CD4-positive, alpha-beta T cell (primary cell): Measurements from ENCODE around the gene CFAP54. TPM values are rescaled to one million over a fixed set of nuclear protein-coding genes. Genes with fewer than 3 reads are reported as not detected.

Experiments used
- ATAC-seq: fragments of 200-7000 bp; cut with Tn5 transposase; one replicate; pipeline ENCODE4 v1.10.0; 2022; ENCODE audit warnings: mild to moderate bottlenecking; ENCODE audit not compliant: poor library complexity
- CTCF ChIA-PET: fragments of 350-600 bp; sonication (Branson Sonifier 250); formaldehyde crosslinking; loops from one replicate; lab custom pipeline; 2021; ENCODE audit warnings: antibody characterized with exemption, inconsistent platforms; lab: Charles Lee
- POLR2A ChIA-PET: fragments of 350-600 bp; sonication (Branson Sonifier 250); formaldehyde crosslinking; loops from one replicate; lab custom pipeline; 2021; ENCODE audit warnings: antibody characterized with exemption, inconsistent platforms; lab: Charles Lee
- DNase-seq, 14 experiments: peaks; one replicate each; pipeline ENCODE4 v3.0.0-alpha.2; 2013 to 2020; ENCODE audit warnings: mixed read lengths in 2 of 14
- H3K27ac ChIP-seq, 2 donors: one replicate each; pipeline versions ENCODE4 v1.5.1 to v1.7.0; 2013; ENCODE audit warnings: low read length in 2 of 2, low read depth in 1 of 2, mild to moderate bottlenecking in 1 of 2
- H3K27me3 ChIP-seq, 2 experiments: 1 replicate in 1 of 2; 2 replicates in 1 of 2; pipeline versions ENCODE4 v1.6.1 to v1.7.0; 2013; ENCODE audit warnings: low read length in 2 of 2, control low read depth in 1 of 2, mild to moderate bottlenecking in 1 of 2, moderate library complexity in 1 of 2; ENCODE audit not compliant: insufficient read depth in 2 of 2, control insufficient read depth in 1 of 2
- H3K36me3 ChIP-seq: one replicate; pipeline ENCODE4 v1.6.1; 2013; ENCODE audit warnings: low read length, control low read depth; ENCODE audit not compliant: insufficient read depth
- H3K4me1 ChIP-seq: one replicate; pipeline ENCODE4 v1.6.1; 2013; ENCODE audit warnings: low read length, control low read depth; ENCODE audit not compliant: insufficient read depth
- H3K4me3 ChIP-seq: one replicate; pipeline ENCODE4 v1.5.1; 2013; ENCODE audit warnings: mild to moderate bottlenecking, low read length, moderate library complexity
- H3K9me3 ChIP-seq, 2 experiments: 1 replicate in 1 of 2; 2 replicates in 1 of 2; pipeline versions ENCODE4 v1.6.1 to v1.7.0; 2013; ENCODE audit warnings: low read length in 2 of 2, mild to moderate bottlenecking in 2 of 2, control low read depth in 1 of 2, moderate library complexity in 1 of 2; ENCODE audit not compliant: control insufficient read depth in 1 of 2, insufficient read depth in 1 of 2
- H3K27ac Mint-ChIP-seq: one replicate; pipeline ENCODE4 v1.8.0; 2020; ENCODE audit warnings: mixed read lengths
- H3K27me3 Mint-ChIP-seq: one replicate; pipeline ENCODE4 v1.8.0; 2021; ENCODE audit warnings: mixed read lengths
- H3K36me3 Mint-ChIP-seq: one replicate; pipeline ENCODE4 v1.8.0; 2021; ENCODE audit warnings: low read depth, mixed read lengths
- H3K4me1 Mint-ChIP-seq: one replicate; pipeline ENCODE4 v1.8.0; 2021; ENCODE audit warnings: low read depth, mixed read lengths
- H3K4me3 Mint-ChIP-seq: one replicate; pipeline ENCODE4 v1.8.0; 2020; ENCODE audit warnings: mild to moderate bottlenecking, mixed read lengths
- H3K9me3 Mint-ChIP-seq: one replicate; pipeline ENCODE4 v1.8.0; 2020; ENCODE audit warnings: mixed read lengths
- intact Hi-C, 2 experiments: fragments of 100-400 bp; cut with DNase I in 1 of 2; cut with micrococcal nuclease in 1 of 2; formaldehyde crosslinking; loops; one replicate each; pipeline versions ENCODE4 v1.15.1 to v1.9.0; 2023 to 2025; cut with DNase I, micrococcal nuclease
- total RNA-seq, 174 experiments: library from RNA in 2 of 174; stranded (reverse) in 2 of 174; gene quantifications; one replicate each; pipeline ENCODE4 v1.2.3 and lab custom pipeline; 2021 to 2026
- TF ChIP-seq, protein P1 (sequence below): fragments of 200-600 bp; IDR thresholded peaks from one replicate; pipeline ENCODE4 v1.8.0; 2022; ENCODE audit warnings: antibody characterized with exemption, mild to moderate bottlenecking

CFAP54 gene
- total RNA-seq, 2 experiments from 2014 or later, result 0.20 to 0.22 TPM

GRCh38 chr12:96780330-96780729 is 291.0 kb downstream of the CFAP54 start:
- Histone ChIP-seq H3K27ac (no peak overlapping the region), H3K27me3 (no peaks in the 10 kb centered on the region), H3K4me1 (no peaks in the 10 kb centered on the region), H3K4me3 (no peak overlapping the region), H3K9me3 (no peaks in the 10 kb centered on the region), H3K36me3 (no peaks in the 10 kb centered on the region)
- H3K27me3 Mint-ChIP-seq, result no peaks in the 10 kb centered on the region
- DNase-seq, result no peak
- no peak overlapping the region for H3K4me3 Mint-ChIP-seq
- POLR2A ChIA-PET, result no interaction called here
- intact Hi-C loops, result no loop called here
- H3K27ac Mint-ChIP-seq, result no peak overlapping the region
- H3K9me3 Mint-ChIP-seq, result no peaks in the 10 kb centered on the region
- H3K4me1 Mint-ChIP-seq, result no peaks in the 10 kb centered on the region
- H3K36me3 Mint-ChIP-seq, result no peaks in the 10 kb centered on the region
- CTCF ChIA-PET, result no interaction called here
- TF ChIP-seq, protein P1, sequence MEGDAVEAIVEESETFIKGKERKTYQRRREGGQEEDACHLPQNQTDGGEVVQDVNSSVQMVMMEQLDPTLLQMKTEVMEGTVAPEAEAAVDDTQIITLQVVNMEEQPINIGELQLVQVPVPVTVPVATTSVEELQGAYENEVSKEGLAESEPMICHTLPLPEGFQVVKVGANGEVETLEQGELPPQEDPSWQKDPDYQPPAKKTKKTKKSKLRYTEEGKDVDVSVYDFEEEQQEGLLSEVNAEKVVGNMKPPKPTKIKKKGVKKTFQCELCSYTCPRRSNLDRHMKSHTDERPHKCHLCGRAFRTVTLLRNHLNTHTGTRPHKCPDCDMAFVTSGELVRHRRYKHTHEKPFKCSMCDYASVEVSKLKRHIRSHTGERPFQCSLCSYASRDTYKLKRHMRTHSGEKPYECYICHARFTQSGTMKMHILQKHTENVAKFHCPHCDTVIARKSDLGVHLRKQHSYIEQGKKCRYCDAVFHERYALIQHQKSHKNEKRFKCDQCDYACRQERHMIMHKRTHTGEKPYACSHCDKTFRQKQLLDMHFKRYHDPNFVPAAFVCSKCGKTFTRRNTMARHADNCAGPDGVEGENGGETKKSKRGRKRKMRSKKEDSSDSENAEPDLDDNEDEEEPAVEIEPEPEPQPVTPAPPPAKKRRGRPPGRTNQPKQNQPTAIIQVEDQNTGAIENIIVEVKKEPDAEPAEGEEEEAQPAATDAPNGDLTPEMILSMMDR, result no peak
- ATAC-seq, result no peak

GRCh38 chr12:96786791-96787190 is 297.4 kb downstream of the CFAP54 start:
- POLR2A ChIA-PET, result no interaction called here
- ATAC-seq, result no peak

GRCh38 chr12:96803969-96804368 is 314.6 kb downstream of the CFAP54 start:
- Mint-ChIP-seq H3K27ac (no peak overlapping the region), H3K27me3 (peaks cover 19% of the 10 kb centered on the region)

More at GRCh38 chr12:96786791-96787190, 297.4 kb downstream of the CFAP54 start:
- H3K36me3 ChIP-seq, result no peaks in the 10 kb centered on the region
- Mint-ChIP-seq H3K27ac (no peak overlapping the region), H3K9me3 (no peaks in the 10 kb centered on the region), H3K4me1 (no peaks in the 10 kb centered on the region), H3K27me3 (peaks cover 3% of the 10 kb centered on the region), H3K36me3 (no peaks in the 10 kb centered on the region), H3K4me3 (no peak overlapping the region)
- no peak for DNase-seq
- no peaks in the 10 kb centered on the region for H3K27me3 ChIP-seq
- no peak overlapping the region for H3K4me3 ChIP-seq
- no peaks in the 10 kb centered on the region for H3K4me1 ChIP-seq
- intact Hi-C loops, result no loop called here
- H3K27ac ChIP-seq, result no peak overlapping the region
- no peaks in the 10 kb centered on the region for H3K9me3 ChIP-seq
- CTCF ChIA-PET, result no interaction called here
- TF ChIP-seq, protein P1, result no peak

More at GRCh38 chr12:96803969-96804368, 314.6 kb downstream of the CFAP54 start:
- no peaks in the 10 kb centered on the region for H3K36me3 Mint-ChIP-seq
- ChIA-PET CTCF (no interaction called here), POLR2A (no interaction called here)
- Histone ChIP-seq H3K9me3 (peaks cover 4 to 19% of the 10 kb centered on the region in 2 experiments), H3K27me3 (peaks cover 0 to 4% of the 10 kb centered on the region in 2 experiments), H3K27ac (no peak overlapping the region), H3K4me1 (no peaks in the 10 kb centered on the region), H3K4me3 (no peak overlapping the region), H3K36me3 (no peaks in the 10 kb centered on the region)
- H3K4me1 Mint-ChIP-seq, result no peaks in the 10 kb centered on the region
- TF ChIP-seq, protein P1, result no peak
- DNase-seq, result no peak
- ATAC-seq, result no peak
- peaks cover 5% of the 10 kb centered on the region for H3K9me3 Mint-ChIP-seq
- intact Hi-C loops, result no loop called here
- H3K4me3 Mint-ChIP-seq, result no peak overlapping the region
